Measurements from ENCODE around the gene TNFRSF1A. TPM values are rescaled to one million over a fixed set of nuclear protein-coding genes. Genes with fewer than 3 reads are reported as not detected.

The TNFRSF1A gene
- total RNA-seq, 1 experiment from 2014 or later, result 82.4 TPM

DNA sequence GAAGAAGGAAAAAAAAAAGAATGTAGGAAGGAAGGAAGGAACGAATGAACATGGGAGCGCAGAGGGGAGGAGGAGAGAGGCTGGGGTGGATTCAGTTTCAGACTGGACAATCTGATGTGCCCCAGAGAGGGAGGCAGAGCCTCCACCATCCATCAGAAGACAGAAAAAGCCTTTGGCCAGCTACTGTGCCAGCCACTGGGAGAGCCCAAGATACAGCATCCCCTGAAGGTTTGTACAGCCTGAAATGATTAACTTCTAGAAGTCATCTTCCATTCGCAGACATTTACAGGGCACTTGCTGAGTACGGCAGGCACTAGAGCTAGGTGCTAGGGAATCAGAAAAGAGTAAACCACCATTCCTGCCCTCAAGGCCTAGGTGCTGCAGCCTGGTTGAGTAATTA, 22.4 kb downstream of the TNFRSF1A start:
- in situ Hi-C loops (cut with HindIII; ENCODE audit: low pct_unique_long_range_greater_than_20kb, low sequenced_read_pairs), result no loop called here
- no peak for DNase-seq (ENCODE audit: low read depth, low spot score)

DNA sequence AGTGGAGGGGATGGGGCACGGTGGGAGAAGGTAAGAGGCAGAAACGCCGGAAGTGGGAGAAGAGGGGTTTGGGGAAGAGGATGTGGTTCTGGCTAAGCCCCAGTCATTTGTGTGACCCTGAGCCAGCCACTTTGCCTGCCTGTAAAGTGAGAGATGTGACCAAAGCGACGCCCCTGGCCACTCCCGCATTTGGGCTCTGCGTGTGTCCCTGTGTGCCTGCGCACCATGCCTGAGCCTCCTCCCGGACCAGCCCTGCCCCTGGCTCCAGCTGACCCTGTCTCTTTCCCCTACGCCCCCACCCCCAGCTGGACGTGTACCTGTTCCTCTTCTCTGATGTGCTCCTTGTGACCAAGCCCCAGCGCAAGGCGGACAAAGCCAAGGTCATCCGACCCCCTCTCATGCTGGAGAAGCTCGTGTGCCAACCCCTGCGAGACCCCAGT, 23.4 kb downstream of the TNFRSF1A start:
- in situ Hi-C loops (cut with HindIII; ENCODE audit: low pct_unique_long_range_greater_than_20kb, low sequenced_read_pairs), result no loop called here
- DNase-seq (ENCODE audit: low read depth, low spot score), result no peak

DNA sequence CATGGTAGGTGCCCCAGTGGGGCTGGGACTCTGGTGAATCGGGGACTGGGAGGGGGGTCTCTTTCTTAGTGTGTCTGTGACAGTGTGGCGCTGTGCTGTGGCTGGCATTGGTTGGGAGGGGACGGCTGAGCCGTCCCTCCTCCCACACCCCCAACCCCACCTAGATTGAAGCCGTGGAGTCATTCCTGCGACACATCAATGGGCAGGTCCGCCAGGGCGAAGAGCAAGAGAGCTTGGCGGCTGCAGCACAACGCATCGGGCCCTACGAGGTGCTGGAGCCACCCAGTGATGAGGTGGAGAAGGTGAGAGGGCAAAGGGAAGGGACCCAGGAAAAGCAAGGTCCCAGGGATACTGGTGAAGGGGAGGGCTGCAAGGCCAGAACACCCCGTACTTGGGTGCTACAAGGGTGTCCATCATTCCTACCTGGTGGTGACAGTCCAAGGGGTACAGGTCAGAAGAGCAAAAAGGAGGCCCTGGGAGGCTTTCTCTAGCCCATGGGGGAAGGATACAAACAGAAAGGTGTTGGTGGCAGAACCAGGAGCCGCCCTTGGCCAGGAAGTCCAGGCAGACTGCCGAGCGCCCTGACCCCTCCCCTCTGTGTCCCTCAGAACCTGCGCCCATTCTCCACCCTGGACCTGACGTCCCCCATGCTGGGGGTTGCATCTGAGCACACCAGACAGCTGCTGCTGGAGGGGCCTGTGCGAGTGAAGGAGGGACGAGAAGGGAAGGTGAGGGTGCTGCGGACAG, 24.0 kb downstream of the TNFRSF1A start:
- DNase-seq (ENCODE audit: low read depth, low spot score), result no peak
- in situ Hi-C loops (cut with HindIII; ENCODE audit: low pct_unique_long_range_greater_than_20kb, low sequenced_read_pairs), result no loop called here

DNA sequence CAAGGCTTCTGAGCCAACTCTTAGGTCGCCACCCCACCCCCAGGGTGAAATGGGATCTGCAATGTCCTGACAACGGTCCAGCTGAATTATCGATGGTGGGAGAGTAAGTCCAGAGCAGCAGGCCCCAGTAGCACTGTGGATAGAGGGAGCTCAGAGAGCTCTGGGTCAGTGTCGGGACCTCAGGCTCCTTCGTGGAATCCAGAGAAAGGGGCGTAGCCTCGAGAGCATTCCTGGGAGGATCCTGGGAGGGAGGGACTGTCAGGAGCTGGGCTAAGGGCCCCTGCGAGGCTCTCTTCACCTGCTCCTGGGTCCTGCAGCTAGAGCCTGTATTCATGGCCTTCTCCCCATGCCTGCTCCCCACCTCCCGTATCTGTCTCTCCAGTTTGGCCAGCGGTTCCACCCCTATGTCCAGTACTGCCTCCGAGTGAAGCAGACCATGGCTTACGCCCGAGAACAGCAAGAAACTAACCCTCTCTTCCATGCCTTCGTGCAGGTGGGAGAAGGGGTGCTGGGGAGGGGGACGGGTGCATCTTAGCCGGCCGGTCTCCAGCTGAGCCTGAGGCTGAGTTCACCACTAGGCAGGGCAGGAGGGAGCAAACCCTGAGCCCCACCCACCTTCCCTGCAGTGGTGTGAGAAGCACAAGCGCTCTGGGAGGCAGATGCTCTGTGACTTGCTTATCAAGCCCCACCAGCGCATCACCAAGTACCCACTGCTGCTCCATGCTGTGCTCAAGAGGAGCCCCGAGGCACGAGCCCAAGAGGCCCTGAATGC, 24.8 kb downstream of the TNFRSF1A start:
- no peak for DNase-seq (ENCODE audit: low read depth, low spot score)
- in situ Hi-C loops (cut with HindIII; ENCODE audit: low pct_unique_long_range_greater_than_20kb, low sequenced_read_pairs), result no loop called here

DNA sequence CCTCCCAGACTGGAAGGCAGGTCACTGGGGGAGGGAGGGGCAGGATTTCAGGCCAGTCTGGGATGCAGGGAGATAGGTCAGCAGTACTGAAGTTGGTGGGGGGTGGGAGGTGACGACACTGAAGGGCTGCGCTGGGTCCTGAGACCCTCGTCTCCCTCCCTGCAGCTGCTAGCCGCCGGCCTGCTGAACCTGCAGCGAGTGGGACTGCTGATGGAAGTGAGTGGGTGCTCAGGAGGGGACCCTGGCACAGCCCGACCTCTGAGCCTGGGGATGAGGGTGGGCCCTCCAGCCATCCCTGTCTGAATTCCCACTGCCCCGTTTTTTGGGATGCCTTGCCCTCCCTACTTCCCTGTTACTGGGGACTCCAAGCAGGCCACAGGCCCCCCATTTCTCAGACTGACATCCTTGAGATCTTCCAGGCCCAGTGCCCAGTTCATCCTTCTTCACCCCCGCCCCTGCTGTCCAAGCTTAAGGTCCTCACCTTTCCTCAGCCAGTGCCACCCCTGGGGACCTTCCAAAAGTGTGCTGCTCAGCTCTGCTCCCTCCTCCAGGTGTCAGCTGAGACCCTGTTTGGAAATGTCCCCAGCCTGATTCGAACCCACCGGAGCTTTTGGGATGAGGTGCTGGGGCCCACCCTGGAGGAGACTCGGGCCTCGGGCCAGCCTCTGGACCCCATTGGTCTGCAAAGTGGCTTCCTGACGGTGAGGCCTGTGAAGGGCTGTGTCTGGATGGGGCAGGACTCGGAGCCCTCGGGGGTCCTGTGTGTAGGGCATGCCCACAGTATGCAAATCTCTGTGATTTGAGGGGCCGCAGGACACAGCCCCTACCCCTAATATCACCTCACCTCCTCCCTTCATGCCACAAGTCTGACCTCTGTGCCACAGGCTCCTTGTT, 25.9 kb downstream of the TNFRSF1A start:
- in situ Hi-C loops (cut with HindIII; ENCODE audit: low pct_unique_long_range_greater_than_20kb, low sequenced_read_pairs), result no loop called here
- DNase-seq (ENCODE audit: low read depth, low spot score), result no peak

DNA sequence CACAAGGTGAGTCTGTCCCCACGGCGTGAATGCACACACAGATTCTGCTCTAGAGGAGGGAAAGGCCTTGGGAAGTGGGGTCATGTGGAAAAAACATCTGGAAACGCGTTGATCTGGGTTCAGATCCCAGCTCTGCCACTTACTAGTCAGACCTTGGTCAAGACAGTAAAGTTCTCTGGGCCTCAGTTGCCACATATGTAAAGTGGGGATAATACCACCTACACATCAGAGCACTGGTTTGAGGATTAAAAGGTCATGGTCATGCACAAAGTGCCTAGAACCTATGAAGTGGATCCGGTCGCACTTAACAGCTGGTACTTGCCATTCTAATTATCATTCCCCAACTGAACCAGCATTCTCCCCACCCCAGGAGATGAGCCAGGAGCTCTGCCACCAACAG, 26.7 kb downstream of the TNFRSF1A start:
- no peak for DNase-seq (ENCODE audit: low read depth, low spot score)
- in situ Hi-C loops (cut with HindIII; ENCODE audit: low pct_unique_long_range_greater_than_20kb, low sequenced_read_pairs), result no loop called here

DNA sequence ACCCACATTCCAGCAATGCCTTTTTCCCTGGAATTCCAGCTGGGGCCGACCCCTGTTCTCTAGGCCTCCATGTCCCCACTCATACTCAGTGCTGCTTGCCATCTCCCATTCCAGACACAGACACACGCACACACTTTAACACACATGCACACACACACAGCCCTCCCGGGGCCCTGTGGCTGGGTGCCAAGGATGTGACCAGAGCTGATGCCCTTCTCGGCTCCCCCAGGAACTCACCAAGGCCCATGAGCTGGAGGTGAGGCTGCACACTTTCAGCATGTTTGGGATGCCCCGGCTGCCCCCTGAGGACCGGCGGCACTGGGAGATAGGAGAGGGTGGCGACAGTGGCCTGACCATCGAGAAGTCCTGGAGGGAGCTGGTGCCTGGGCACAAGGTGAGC, 27.1 kb downstream of the TNFRSF1A start:
- in situ Hi-C loops (cut with HindIII; ENCODE audit: low pct_unique_long_range_greater_than_20kb, low sequenced_read_pairs), result no loop called here
- DNase-seq (ENCODE audit: low read depth, low spot score), result no peak

DNA sequence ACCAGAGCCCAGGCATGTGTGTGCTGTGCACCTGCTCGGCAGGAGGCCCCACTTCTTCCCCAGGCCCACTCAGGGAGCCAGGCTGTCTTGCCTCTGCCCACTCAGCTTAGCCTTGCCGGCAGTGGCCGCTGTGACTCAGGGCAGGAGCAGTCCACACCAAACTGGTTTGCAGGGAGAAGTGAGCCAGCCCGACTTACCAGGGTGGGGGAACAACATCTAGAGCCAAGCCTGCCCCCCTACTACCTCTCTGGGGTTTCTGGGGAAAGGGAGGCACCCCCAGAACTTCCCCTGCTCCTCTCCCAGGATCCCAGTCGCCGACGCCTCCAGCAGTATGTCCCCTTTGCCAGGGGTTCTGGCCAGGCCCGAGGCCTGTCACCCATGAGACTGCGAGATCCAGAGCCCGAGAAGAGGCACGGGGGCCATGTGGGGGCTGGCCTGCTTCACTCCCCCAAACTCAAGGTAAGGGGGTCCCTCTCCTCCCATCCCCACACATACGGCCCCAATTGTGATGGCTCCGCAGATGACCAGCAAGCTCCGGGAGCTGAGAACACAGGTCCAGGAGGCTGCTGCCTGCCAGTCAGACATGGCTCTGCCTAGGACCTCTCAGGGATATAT, 28.4 kb downstream of the TNFRSF1A start:
- in situ Hi-C loops (cut with HindIII; ENCODE audit: low pct_unique_long_range_greater_than_20kb, low sequenced_read_pairs), result no loop called here
- DNase-seq (ENCODE audit: low read depth, low spot score), result no peak

DNA sequence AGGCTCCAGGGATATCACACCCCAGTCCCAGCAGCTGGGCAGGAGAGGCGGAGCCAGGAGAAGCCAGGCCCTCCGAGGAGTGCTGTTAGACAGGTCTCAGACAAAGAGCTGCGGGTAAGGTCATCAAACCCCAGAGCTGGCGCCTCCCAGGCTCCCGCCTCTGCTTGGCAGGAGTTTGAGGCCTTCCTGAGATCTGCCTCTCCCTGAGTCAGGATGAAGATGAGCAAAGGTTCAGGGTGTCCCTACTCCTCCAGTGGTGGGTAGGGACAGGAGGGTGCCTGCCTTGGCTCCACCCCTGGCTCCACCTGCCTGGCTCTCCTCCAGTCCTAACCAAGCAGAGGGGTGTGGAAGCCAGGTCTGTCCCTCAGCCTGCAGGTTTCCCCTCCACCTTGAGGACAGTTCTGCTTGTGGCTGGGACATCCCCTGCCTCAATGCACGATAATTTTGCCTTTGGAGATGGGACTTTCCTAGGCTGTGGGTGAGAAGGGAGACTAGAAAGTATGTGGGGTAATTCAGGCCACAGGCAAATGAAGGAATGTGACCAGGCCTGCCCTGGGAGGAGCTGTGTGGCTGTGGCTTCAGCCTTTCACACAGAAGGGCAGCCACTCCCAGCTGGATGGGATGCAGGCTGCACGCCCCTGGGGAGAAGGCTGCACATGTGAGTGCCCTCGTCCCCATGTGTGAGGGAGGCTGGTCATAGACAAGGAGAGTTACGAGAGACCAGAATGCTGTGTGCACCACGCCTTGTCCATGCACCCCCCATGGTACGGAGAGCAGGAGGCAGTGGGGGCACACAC, 29.1 kb downstream of the TNFRSF1A start:
- in situ Hi-C loops (cut with HindIII; ENCODE audit: low pct_unique_long_range_greater_than_20kb, low sequenced_read_pairs), result no loop called here

DNA sequence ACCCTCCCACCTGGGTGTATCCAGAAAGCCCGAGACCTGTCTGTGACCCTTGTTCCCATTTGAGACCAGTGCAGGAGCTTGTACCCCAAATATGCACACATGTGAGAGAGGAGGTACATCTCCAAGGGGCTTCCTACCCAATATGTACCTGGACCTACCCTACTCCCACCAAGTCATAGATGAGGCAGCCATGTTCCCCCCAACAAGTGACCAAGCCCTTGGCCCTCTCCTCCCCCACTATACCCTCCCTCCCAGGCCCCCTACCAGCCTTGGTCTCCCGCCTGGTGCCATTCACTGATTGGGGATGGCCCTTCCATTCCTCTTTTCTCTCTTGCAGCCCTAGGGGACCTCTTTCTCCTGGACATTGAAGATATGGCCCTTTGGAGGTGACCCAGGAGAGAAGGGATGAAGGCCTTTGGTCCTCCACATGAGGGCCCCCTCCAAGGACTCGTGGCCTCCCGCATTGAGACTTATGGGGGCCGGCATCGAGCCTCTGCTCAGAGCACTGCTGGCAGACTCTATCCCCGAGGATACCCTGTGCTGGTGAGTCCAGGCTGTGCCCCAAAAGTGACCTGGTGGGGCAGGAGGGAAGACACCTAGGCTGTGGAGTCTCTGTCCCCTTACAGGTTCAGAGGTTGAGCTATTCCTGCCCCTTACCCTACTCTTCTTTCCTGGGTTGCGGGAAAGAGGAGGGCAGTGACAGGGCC, 29.9 kb downstream of the TNFRSF1A start:
- in situ Hi-C loops (cut with HindIII; ENCODE audit: low pct_unique_long_range_greater_than_20kb, low sequenced_read_pairs), result no loop called here
- no peak for DNase-seq (ENCODE audit: low read depth, low spot score)

More for the DNA sequence above, 29.1 kb downstream of the TNFRSF1A start:
- no peak for DNase-seq (ENCODE audit: low read depth, low spot score)

DNA sequence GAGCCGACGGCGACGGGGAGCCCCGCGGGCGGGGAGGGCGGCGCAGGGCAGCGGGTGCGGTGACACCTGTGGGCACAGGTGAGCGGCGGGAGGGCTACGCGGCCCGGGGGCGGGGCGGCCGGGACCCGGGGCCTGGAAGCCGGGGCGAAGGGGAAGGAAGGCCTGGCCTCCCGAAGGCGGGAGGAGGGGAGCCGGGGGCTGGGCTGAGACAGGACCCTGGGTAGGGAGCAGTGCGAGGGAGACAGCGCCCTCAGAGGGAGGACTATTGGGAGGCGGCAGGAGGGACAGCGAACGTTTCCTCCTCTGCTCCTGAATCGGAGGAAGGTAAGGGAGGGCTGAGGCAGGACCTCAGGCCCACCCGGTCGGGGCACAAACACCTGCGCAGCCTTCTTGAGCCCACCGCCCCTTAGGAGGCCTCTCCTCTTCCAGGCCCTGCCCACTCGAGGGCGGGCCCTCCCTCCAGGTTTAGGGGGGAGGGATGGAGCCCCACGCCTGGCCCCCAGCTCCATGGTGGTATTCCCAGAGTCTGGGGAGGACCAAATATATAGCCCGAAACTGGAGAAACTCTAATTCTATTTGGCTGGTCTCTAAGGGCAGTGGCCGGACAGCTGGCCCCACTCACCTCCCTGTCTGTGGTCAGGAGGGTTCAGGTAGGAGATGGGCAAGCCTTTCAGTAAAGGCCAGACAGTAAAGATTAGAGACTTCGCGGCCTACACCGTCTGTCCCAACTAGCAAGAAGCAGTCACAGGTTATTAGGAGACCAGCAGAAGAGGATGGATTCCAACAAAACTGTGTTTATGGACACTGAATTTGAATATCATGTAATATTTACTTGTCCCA, 30.9 kb downstream of the TNFRSF1A start:
- DNase-seq (ENCODE audit: low read depth, low spot score), result no peak
- in situ Hi-C loops (cut with HindIII; ENCODE audit: low pct_unique_long_range_greater_than_20kb, low sequenced_read_pairs), result no loop called here

DNA sequence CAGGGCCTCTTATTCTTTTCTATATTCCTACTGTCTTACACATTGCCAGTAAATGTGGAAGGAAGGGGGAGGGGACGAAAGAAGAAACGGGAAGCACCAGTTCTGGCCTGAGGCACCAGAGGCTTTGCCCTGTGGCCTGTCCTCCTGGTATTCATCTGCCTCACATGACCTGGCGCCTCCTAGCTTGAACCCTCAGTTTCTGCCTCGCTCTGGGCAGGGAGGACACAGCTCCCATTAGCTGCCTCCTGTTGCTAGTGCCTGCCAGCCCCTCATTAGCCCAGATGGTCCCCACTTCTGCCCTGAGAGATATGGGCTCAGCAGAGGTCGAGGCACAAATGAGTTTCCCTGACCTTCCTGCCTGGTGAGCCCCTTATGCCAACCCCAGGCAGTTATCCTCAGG, 34.3 kb downstream of the TNFRSF1A start:
- no peak for DNase-seq (ENCODE audit: low read depth, low spot score)
- in situ Hi-C loops (cut with HindIII; ENCODE audit: low pct_unique_long_range_greater_than_20kb, low sequenced_read_pairs), result no loop called here

DNA sequence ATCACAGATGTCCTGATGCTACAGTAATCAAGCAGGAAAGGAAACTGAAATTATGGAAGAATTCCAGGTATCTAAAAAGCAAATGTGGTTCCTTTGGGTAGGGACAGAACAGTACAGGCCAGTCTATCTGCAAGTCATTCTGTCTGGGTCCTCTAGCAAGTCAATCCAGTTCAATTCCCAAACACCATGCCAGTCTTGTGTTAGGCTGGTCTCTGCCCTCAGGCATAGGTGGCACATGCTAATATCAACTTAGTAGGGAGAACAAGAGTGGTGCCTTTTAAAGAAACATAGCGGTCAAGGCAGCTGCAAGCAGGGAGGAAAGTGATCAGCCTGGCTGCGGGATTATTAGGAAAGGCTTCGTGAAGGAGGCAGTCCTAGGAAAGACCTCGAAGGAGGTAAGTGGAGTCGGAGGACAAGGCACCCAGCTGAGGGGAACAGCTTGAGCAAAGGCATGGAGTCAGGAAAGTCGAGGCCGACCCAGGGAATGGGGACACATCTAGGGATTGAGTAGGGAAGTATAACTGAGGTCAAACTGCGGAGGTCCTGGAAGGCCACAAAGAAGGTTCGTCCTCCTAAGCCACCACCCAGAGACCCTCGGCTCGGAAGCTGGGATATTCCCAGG, 35.2 kb downstream of the TNFRSF1A start:
- in situ Hi-C loops (cut with HindIII; ENCODE audit: low pct_unique_long_range_greater_than_20kb, low sequenced_read_pairs), result no loop called here

DNA sequence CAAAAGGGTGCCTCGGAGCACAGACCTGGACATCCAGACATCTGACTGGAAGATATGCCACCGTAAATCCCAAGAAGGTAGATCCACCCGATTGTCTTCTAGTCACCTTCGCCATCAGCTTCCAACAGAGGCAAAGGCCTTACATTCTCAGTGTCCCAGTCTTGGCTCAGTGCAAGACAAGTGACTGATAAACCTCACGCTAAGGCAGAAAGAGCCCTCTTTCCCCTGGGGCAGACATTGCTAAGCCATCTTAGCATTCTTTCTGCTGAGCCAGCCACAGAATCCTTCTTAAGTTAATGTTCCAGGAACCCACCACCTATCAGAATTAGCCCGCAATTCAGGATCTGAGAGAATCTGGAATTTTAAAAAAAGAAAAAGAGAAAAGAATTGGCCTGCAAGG, 35.7 kb downstream of the TNFRSF1A start:
- in situ Hi-C loops (cut with HindIII; ENCODE audit: low pct_unique_long_range_greater_than_20kb, low sequenced_read_pairs), result no loop called here
- DNase-seq (ENCODE audit: low read depth, low spot score), result no peak

More for the DNA sequence above, 35.2 kb downstream of the TNFRSF1A start:
- DNase-seq (ENCODE audit: low read depth, low spot score), result peak; percentile 30

DNA sequence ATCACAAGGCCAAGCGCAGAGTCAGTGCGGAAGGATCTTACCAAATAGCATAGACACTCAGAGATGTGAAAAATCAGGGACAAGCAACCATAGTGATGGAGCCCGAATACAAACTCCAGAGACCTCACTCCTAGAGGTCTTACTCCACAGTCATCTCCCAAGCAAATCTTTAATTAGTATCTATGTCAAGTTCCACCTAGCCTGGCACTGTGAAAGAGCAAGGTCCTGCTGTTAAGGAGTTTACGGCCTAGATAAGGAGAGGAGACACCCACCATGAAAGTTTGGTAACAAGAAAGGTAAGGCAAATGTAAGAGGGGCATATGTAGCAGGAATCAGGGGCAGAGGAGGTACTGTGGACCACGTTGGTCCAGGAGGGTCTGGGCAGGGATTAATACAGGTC, 38.8 kb downstream of the TNFRSF1A start:
- no peak for DNase-seq (ENCODE audit: low read depth, low spot score)
- in situ Hi-C loops (cut with HindIII; ENCODE audit: low pct_unique_long_range_greater_than_20kb, low sequenced_read_pairs), result no loop called here
